ENCODE results near the gene TRAK1.

TRAK1 gene

GRCh38 chr3:42159147-42159546 is 68.0 kb downstream of the TRAK1 start:
- Histone ChIP-seq H3K9ac (ENCODE audit: insufficient read length) (no peak overlapping the region), H3K36me3 (ENCODE audit: insufficient read depth, low read length) (no peaks in the 10 kb centered on the region), H3K4me3 (no peak overlapping the region), H3K27ac (no peak overlapping the region), H3K9me3 (ENCODE audit: low read depth, low read length) (no peaks in the 10 kb centered on the region)
- no peak for DNase-seq (ENCODE audit: low read depth, low spot score)
- TF ChIP-seq FOXP2 (optimal IDR thresholded peaks at IDR 0.05; ENCODE audit: control extremely low read depth, extremely low read length, insufficient read depth) (no peak), EZH2 (IDR thresholded peaks at IDR 0.05) (no peak), POLR2AphosphoS5 (IDR thresholded peaks at IDR 0.05; ENCODE audit: borderline replicate concordance, low read depth, low read length) (no peak)

- Histone ChIP-seq H3K27ac (no peak overlapping the region), H3K4me3 (no peak overlapping the region), H3K9me3 (ENCODE audit: low read depth, low read length) (no peaks in the 10 kb centered on the region), H3K36me3 (ENCODE audit: insufficient read depth, low read length) (no peaks in the 10 kb centered on the region), H3K9ac (ENCODE audit: insufficient read length) (no peak overlapping the region)
- TF ChIP-seq EZH2 (IDR thresholded peaks at IDR 0.05) (no peak), POLR2AphosphoS5 (IDR thresholded peaks at IDR 0.05; ENCODE audit: borderline replicate concordance, low read depth, low read length) (no peak), FOXP2 (optimal IDR thresholded peaks at IDR 0.05; ENCODE audit: control extremely low read depth, extremely low read length, insufficient read depth) (no peak)
- DNase-seq (ENCODE audit: low read depth, low spot score) = no peak
Measured at GRCh38 chr3:42159706-42160472, 68.7 kb downstream of the TRAK1 start.

GRCh38 chr3:42161050-42161935 is 70.1 kb downstream of the TRAK1 start:
- no peak for DNase-seq (ENCODE audit: low read depth, low spot score)
- H3K27ac ChIP-seq = no peak overlapping the region
- no peak overlapping the region for H3K9ac ChIP-seq (ENCODE audit: insufficient read length)
- H3K36me3 ChIP-seq (ENCODE audit: insufficient read depth, low read length) = no peaks in the 10 kb centered on the region
- no peaks in the 10 kb centered on the region for H3K9me3 ChIP-seq (ENCODE audit: low read depth, low read length)
- no peak overlapping the region for H3K4me3 ChIP-seq
- TF ChIP-seq POLR2AphosphoS5 (IDR thresholded peaks at IDR 0.05; ENCODE audit: borderline replicate concordance, low read depth, low read length) (no peak), EZH2 (IDR thresholded peaks at IDR 0.05) (no peak), FOXP2 (optimal IDR thresholded peaks at IDR 0.05; ENCODE audit: control extremely low read depth, extremely low read length, insufficient read depth) (no peak)

GRCh38 chr3:42162462-42162861 is 71.3 kb downstream of the TRAK1 start:
- TF ChIP-seq FOXP2 (optimal IDR thresholded peaks at IDR 0.05; ENCODE audit: control extremely low read depth, extremely low read length, insufficient read depth) = no peak
- no peak for TF ChIP-seq EZH2 (IDR thresholded peaks at IDR 0.05)
- no peak for TF ChIP-seq POLR2AphosphoS5 (IDR thresholded peaks at IDR 0.05; ENCODE audit: borderline replicate concordance, low read depth, low read length)
- H3K4me3 ChIP-seq = no peak overlapping the region
- H3K9me3 ChIP-seq (ENCODE audit: low read depth, low read length) = no peaks in the 10 kb centered on the region
- no peak overlapping the region for H3K9ac ChIP-seq (ENCODE audit: insufficient read length)
- DNase-seq (ENCODE audit: low read depth, low spot score) = no peak
- H3K36me3 ChIP-seq (ENCODE audit: insufficient read depth, low read length) = no peaks in the 10 kb centered on the region
- H3K27ac ChIP-seq = no peak overlapping the region

- Histone ChIP-seq H3K9ac (ENCODE audit: insufficient read length) (no peak overlapping the region), H3K9me3 (ENCODE audit: low read depth, low read length) (no peaks in the 10 kb centered on the region), H3K36me3 (ENCODE audit: insufficient read depth, low read length) (no peaks in the 10 kb centered on the region), H3K27ac (no peak overlapping the region), H3K4me3 (no peak overlapping the region)
- TF ChIP-seq POLR2AphosphoS5 (IDR thresholded peaks at IDR 0.05; ENCODE audit: borderline replicate concordance, low read depth, low read length) (no peak), EZH2 (IDR thresholded peaks at IDR 0.05) (no peak), FOXP2 (optimal IDR thresholded peaks at IDR 0.05; ENCODE audit: control extremely low read depth, extremely low read length, insufficient read depth) (no peak)
- no peak for DNase-seq (ENCODE audit: low read depth, low spot score)
Measured at GRCh38 chr3:42163622-42164244, 72.6 kb downstream of the TRAK1 start.

- Histone ChIP-seq H3K4me3 (no peak overlapping the region), H3K9ac (ENCODE audit: insufficient read length) (no peak overlapping the region), H3K27ac (no peak overlapping the region), H3K9me3 (ENCODE audit: low read depth, low read length) (no peaks in the 10 kb centered on the region), H3K36me3 (ENCODE audit: insufficient read depth, low read length) (no peaks in the 10 kb centered on the region)
- TF ChIP-seq POLR2AphosphoS5 (IDR thresholded peaks at IDR 0.05; ENCODE audit: borderline replicate concordance, low read depth, low read length) (no peak), EZH2 (IDR thresholded peaks at IDR 0.05) (no peak)
- DNase-seq (ENCODE audit: low read depth, low spot score) = no peak
Measured at GRCh38 chr3:42164656-42165055, 73.5 kb downstream of the TRAK1 start.

- H3K27ac ChIP-seq = no peak overlapping the region
- no peaks in the 10 kb centered on the region for H3K9me3 ChIP-seq (ENCODE audit: low read depth, low read length)
- no peak overlapping the region for H3K9ac ChIP-seq (ENCODE audit: insufficient read length)
- DNase-seq (ENCODE audit: low read depth, low spot score) = no peak
- no peak overlapping the region for H3K4me3 ChIP-seq
- no peaks in the 10 kb centered on the region for H3K36me3 ChIP-seq (ENCODE audit: insufficient read depth, low read length)
- no peak for TF ChIP-seq EZH2 (IDR thresholded peaks at IDR 0.05)
- no peak for TF ChIP-seq POLR2AphosphoS5 (IDR thresholded peaks at IDR 0.05; ENCODE audit: borderline replicate concordance, low read depth, low read length)
- no peak for TF ChIP-seq FOXP2 (optimal IDR thresholded peaks at IDR 0.05; ENCODE audit: control extremely low read depth, extremely low read length, insufficient read depth)
Measured at GRCh38 chr3:42165211-42165610, 74.1 kb downstream of the TRAK1 start.

- H3K36me3 ChIP-seq (ENCODE audit: insufficient read depth, low read length) = no peaks in the 10 kb centered on the region
- H3K9ac ChIP-seq (ENCODE audit: insufficient read length) = no peak overlapping the region
- H3K4me3 ChIP-seq = no peak overlapping the region
- TF ChIP-seq EZH2 (IDR thresholded peaks at IDR 0.05) (no peak), POLR2AphosphoS5 (IDR thresholded peaks at IDR 0.05; ENCODE audit: borderline replicate concordance, low read depth, low read length) (no peak), FOXP2 (optimal IDR thresholded peaks at IDR 0.05; ENCODE audit: control extremely low read depth, extremely low read length, insufficient read depth) (no peak)
- no peaks in the 10 kb centered on the region for H3K9me3 ChIP-seq (ENCODE audit: low read depth, low read length)
- no peak for DNase-seq (ENCODE audit: low read depth, low spot score)
- H3K27ac ChIP-seq = no peak overlapping the region
Measured at GRCh38 chr3:42166214-42166613, 75.1 kb downstream of the TRAK1 start.
